NCI-H2196 treated with DMSO at 0.1 percent for 48 hours (cell line): ENCODE measurements around the gene PRPS2.

Experiments used
- DNase-seq: peaks from one replicate; lab custom pipeline; 2025; ENCODE audit not compliant: unreplicated experiment; lab: John Stamatoyannopoulos, UW

Gene PRPS2

DNA sequence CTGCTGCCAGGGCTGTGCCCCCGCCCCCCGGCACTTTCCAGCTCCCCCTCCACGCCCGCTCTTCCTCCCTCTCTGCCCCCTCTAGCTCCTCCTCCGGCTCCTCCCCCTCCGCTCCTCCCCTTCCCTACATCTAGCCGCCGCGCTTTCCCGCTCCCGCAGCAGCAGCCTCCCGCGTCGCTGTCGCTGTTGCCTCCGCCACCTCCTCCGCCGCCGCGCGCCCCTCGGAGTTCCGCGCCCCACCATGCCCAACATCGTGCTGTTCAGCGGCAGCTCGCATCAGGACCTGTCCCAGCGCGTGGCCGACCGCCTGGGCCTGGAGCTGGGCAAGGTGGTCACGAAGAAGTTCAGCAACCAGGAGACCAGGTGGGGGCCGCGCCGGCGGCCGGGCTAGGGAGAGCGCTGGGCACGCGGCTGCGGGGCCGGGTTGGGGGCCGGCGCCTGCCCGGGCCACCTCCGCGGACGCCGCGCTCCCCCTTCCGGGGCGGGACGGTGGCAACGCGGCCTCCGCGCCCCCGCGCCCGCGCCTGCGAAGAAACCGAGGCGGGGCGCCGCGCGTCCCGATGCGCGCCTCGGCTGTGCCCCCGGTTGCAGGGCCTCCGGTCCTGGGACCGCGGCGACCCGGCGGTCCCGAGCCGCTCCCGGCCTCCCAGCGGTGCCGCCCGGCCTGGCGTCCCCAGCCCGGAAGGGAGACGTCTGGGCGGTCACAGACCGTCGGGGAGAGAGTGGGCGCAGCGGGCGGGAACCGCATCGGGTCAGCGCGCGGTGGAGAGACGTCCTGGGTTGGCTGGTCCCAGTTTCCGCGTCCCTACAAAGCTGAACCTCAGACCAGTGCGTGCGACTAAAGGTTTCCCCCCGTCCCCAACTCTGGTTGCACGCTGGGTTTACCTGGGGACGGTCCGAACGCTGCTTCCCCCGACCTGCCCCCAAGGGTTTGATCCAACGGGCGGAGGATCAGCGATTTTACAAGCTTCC, at the start of gene PRPS2:
Gene PRPS2 (plus strand): TSS at position 156 of the 972 bp plus-strand sequence. CDS start 86 bp downstream, at position 242.
- DNase-seq, result peak; percentile 22

DNA sequence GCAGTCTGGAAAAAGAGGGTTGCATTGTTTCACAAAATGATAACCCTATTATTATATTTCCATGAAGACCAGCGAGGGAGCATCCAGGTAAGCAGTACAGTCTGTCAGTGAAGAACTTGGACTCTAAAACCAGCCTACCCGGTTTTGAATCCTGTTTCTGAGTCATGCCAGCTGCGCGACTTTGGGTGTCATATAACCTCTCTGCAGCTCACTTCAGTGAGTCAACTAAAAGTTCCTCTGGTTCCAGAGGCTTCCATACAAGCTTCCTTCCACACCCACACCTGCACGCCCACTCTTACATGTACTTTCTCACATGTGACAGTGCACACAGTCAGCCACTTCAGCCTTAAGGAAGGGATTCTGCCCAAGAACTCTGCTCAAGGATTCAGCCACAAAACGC, 49.8 kb upstream of the PRPS2 start:
- DNase-seq, result no peak

DNA sequence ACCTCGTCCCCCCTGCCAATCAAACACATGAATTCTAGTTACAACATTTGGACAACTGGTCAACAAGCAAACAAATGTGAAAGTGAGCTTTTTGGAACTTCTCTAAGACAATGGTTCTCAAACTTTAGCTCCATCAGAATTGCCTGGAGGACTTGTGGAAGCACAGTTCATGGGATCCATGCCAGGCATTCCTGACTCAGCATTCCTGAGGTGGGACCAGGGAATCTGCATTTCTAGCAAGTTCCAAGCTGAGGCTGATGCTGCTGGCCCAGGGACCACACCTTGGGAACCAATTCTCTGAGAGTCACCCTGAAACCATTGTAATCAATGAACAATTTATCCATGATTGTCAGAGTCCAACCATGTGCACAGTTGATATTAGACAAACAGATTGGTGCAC, 43.8 kb upstream of the PRPS2 start:
- no peak for DNase-seq

DNA sequence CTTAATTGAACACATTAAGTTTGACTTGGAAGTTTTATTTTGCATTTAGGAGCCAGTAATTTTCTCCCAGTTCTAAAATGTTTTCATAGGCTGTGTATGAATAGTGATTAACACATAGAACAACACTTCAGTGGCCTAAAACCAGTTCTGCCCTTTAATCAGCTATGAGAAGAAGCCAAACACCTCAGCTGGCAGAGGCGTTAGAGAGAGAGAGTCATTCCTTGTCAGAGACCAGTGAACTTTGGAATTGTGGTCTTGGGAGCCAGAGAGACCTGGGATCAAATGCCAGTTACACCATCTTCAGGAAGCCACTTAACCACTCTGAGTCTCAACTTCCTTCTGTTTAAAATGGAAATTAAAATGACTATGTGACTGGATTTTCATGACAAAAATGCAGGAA, 39.3 kb upstream of the PRPS2 start:
- DNase-seq, result no peak

DNA sequence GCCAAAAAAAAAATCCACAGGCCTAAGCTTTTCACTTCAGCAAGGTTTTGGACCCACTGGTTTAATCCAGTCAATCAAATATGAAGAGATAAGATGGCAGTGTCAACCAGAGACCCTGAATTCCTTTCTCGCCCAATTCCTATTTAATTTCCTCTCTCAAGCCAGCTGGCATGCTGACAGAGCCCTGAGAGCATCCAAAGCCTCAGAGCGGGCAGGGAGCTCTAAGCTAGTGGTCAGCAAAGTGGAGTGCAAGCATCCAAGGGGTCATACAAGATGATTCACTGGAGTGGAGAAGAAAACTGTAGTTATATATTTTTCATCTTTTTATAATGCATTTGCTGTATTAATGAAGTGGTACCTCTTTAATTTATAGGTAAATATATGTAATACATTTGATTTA, 37.8 kb upstream of the PRPS2 start:
- DNase-seq, result no peak

DNA sequence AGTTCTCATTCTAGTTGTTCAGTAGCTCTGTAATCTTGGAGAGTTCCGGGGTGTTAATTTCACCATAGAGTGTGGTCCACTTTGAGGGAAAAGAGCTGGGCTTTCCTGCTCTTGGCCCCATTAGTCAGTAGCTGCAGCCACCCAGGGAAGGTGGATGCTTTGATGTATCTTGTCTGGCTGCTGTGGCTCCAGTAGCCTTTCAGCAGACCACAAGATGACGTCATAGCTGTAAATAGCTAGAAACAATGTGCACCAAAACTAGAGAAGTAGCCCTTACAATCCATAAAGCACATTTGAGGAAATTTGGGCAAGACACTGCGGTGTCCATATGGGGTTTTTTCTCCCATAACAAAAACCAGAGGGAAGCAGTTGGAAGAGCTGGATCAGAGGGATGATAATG, 32.9 kb upstream of the PRPS2 start:
- DNase-seq, result no peak

DNA sequence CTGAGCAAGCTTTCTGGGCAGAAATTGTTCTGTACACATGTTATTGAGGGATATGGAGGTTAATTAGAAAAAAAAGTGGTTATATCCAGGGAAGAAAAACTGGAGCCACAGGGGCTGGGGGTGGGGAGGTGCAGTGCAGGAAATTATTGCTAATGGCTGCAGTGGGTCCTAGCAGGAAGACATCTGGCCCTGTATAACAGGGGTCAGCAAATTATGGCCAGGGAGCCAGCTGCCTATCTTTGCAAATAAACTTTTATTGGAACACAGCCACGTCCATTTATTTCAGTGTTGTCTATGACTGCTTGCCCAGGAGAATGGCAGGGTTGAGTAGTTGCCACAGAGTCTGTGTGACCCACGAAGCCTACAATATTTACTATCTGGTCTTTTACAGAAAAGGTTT, 23.4 kb upstream of the PRPS2 start:
- DNase-seq, result no peak

DNA sequence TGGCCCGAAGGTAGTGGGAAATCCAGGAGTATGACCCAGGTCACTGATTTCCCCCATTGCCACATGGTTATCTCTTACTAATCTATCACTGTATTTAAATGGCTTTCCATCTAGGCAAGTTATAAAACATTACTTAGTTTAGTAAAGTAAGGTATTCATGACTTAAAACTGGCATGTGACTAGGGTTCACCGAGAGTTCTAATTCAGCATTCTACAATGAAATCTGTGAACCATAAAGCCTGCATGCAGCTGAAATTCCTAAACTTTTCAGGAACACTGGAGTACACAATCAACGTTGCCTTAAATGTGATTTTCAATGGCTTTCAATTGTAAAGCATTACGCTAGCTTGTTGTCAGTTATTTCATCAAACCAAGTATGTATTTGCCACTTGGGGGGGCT, 22.7 kb upstream of the PRPS2 start:
- DNase-seq, result no peak

DNA sequence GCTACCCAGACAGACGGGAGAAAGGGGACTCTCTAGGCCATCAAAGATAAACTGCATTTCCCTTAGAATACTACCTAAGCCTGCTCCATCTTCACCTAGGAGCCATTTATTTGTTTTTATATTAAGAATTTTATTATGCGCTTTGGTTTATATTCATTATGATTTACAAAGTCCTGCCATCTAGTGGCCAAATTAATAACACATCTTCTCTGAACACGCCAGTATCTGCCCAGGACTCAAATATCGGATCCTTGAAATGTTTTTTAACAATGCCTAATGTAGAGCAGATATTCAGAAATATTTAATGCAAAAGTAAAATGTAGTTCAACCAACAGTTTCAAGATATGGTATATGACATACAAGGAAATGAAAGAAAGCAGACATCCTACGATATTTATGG, 20.8 kb upstream of the PRPS2 start:
- DNase-seq, result no peak

DNA sequence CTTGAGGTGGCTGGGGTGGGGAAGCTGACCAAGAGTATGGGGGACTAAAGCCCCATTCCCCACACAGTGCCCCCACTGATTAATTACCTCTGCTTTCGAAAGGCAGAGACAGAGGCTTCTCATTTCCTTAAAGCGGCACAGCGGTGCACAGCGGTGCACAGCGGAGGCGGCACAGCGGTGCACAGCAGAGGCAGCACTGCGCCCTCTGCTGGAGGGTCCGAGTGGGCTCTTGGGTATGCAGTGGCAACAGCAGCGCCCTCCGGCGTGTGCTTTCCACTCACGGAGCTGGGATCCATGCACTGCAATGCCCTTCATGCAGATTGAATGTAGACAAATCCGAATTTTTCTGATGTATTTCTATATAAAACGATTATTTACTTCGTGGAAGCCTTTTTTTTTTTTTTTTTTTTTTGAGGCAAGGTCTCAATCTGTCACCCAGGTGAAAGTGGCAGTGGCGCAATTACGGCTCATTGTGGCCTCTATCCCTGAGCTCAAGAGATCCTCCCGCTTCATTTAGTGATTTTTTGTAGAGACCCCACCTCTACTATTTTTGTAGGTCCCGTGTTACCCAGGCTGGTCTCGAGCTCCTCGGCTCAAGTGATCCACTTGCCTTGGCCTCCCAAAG, 19.7 kb upstream of the PRPS2 start:
- no peak for DNase-seq

DNA sequence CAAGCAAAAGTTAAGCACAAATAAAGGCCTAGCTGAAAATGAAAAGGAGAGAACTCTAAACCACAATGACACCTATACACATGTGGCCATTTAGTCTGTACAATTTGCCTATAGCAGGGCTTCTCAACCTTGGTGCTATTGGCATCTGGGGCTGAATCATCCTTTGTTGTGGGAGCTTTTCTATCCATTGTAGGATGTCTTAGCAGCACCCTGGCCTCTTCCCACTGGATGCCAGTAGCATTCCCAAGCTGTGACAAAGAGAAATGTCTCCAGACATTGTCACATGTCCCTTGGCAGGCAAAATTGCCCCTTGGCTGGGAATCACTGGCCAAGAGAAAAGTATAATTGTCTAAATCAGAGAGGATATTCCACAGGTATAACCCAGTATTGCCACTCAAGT, 13.5 kb upstream of the PRPS2 start:
- no peak for DNase-seq

DNA sequence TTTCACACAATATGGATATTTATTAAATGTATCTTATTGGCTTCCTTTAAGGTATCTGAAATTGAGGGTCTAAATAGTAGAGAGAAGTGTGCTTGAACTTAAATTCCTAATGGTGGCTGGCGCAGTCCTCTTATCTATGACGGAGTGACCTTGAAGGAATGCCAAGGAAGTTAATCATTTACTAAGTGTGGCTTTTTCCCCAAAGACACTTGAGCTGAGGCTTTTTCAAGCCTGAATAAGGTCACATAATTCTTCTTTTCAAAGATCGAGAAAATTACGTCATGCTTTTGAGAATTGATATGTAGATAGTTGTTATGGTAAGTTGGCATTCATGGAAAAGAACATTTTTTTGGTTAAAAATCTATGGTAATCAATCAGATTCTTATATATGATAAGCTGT, 11.7 kb upstream of the PRPS2 start:
- DNase-seq, result no peak

DNA sequence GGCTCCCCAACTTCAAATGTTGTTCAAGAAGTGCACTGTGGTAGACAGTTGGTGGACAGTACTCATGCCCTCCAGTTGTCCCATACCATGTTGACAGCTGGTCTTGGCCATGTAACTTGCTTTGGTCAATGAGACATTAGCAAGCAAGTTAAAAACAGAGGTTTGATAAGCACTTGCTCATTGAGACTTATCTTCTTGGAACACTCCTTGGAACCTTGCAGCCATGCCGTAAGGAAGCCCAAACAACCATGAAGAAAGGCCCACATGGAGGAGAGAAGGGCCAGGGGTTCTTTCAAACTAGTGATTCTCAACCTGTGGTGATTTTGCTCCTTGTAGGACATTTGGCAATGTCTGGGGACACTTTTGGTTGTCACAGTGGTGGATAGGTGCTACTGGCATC, 2.6 kb upstream of the PRPS2 start:
- no peak for DNase-seq

DNA sequence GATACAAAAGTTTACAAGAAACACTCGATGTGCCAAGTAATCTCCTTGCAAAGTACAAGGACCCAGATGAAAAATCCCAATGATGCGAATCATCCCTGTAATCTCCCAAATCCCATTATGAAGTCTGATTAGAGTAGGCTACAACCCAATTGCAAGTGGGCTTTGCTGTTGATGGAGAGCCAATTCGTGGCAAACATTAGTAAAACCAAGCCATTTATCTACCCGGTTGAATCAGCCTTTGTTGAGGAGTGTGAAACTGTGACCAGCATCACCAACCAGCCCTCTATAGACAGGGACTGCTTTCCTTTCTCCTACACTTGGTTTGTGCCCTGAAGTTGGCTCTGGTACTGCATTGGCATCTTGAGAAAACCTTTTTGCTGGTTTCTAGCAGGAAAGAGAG, 1.2 kb upstream of the PRPS2 start:
- DNase-seq, result no peak

DNA sequence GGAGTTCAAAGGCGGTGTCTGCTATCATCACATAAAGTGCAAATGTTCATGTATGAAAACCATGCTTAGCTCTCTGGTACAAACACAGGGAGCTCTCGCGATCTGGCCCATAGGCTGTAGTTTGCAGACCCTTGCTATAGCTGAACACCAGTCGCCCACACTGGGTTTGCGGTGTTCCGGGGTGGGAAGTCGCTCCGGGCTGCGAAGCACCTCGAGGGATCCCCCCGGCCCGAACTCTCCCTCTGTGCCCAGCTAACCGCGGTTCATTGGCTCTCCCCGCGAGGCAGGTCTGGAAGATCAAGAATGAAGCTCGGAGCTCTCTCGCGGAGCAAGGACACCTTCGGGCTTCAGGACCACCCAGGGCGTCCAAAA, 341 bp upstream of the PRPS2 start:
- DNase-seq, result no peak

DNA sequence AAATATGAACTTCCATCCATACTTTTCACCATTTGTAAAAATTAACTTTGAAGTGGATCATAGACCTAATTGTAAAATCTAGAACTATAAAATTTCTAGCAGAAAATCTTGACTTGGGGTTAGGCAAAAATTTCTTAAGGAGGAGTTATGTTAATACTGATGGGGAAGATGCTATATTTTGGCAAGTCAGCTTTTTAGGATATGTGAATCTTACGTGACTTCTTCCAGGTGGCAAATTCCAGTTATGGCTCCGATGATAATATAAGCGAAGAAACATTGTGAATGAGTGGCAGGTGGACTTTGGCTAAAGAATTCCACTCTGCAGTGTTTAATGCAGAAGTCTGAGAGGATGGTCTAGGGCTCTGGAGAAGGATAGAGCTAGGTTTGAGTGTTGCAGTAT, 1.5 kb downstream of the PRPS2 start:
- no peak for DNase-seq

DNA sequence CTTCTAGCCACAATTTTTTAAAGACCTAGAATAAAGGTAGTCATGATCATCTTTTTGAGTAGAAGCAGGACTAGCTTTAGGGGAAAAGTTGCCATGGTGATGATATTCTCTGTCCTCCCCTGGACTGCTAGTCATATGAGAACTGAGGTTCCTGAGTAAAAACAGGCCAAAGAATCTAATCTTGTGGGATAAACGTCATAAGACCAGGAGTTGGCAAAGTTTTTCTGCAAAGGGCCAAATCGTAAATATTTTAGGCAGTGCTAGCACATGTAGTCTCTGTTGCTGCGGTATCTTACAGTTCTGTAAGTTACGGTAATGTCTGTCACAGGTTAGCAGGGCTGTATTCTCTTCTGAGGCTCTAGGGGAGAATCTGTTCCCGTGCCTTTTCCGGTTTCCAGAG, 3.4 kb downstream of the PRPS2 start:
- no peak for DNase-seq

DNA sequence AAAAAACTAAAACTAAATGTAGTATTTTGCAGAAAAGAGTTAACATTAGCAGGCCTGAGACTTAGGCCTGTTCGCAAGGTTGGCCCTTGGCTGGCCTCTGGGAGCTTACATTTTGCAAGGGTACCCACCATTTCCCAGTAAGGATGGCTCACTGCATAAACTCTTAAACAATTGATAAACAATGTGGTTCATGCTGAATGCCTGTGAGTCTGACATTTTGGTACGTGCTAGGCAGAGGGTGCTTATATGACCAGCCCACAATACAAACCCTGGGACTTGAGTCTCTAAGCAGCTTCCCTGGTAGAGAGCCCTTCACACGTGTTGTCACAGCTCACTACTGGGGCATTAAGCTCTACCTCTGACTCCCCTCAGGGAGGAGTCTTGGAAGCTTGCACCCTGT, 7.4 kb downstream of the PRPS2 start:
- no peak for DNase-seq

DNA sequence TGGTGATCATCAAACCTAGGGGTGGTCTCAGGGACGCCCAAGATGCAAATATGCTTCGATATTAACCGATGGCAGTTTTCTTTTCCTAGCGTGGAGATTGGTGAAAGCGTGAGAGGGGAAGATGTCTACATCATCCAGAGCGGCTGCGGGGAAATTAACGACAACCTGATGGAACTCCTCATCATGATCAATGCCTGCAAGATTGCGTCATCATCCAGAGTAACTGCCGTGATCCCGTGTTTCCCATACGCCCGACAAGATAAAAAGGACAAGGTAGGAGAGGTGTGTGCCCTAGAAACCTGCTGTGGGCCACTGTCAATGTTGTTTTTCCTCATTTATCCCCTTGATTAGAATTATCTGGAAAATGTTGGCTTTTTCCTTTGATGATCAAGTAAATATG, 7.9 kb downstream of the PRPS2 start:
- no peak for DNase-seq

DNA sequence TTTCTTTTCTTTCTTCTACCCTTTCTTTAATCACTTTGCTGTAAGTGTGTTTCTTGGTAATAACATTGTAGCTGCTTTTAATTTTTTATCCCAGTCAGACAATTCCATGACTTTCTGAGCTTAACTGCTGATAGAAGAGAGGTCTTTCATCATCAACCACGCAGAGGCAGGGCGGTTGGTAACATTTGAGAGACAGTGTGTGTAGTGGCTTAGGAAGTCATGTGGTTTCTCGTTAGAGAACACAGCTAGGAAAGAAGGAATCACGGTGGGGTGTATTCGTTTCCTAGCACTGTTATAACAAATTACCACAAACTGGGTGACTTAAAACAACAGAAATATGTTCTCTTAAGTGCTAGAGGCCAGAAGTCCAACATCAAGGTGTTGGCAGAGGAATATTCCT, 11.5 kb downstream of the PRPS2 start:
- no peak for DNase-seq

DNA sequence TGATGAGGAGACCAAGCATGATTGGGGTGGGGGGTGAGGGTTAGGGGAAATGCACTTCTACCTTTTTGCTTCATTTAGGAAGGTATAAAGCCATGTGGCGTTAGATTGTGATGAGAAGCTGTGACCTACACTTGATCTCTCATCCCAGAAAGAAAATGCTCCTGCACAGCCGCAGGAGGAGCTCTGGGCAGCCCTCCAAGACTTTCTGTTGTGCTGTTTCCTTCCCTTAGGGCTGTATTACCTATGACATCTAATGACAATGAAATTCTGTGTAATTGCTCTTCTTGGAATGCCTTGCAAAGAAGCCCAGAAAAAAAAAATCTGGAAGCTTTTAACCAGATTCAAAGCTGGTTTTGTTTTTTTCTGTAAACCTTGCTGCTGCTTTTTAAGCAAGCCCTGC, 13.4 kb downstream of the PRPS2 start:
- no peak for DNase-seq

DNA sequence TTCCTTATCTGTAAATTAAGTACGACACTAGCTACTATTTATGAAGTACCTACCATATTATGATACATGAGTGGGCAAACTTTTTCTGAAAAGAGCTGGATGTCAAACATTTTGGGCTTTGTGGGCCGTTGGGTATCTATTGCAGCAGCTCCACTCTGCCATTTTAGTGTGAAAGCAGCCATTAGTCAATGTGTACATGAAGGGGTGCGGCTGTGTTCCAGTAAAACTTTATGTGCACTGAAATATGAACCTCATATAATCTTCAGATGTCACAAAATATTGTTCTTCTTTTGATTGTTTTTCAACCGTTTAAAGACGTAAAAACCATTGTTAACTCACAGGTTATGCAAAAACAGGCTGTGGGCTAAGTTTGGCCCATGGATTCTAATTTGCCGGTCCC, 14.1 kb downstream of the PRPS2 start:
- no peak for DNase-seq

DNA sequence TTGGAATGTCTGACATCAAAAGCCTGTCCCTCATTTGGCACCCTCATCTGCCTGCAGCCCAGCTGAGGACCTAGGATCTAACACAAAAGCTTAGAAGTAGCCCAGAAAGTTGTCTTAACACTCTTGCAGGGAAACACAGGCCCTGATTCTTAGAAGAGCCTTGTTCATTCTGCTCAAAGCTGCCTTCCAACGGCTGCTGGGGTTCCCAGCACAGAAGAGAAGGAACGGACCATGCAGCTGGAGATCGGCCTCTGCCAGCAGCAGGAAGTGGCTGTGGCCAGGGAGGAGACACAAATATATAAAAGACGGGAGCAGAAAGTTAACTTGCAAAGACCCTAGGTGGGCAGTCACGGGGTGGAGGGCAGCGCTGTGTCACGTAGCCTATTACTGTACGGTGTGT, 20.4 kb downstream of the PRPS2 start:
- no peak for DNase-seq
